Pons (tissue), 1 donor: Measurements from ENCODE around the gene ROBO3.

Experiments used
- DNase-seq: peaks from one replicate; pipeline ENCODE4 v3.0.0-alpha.2; 2016; ENCODE audit warnings: low spot score

ROBO3 gene

GRCh38 chr11:124920870-124921609 lies 55.8 kb downstream of the ROBO3 start:
- no peak for DNase-seq

- no peak for DNase-seq
Observed at GRCh38 chr11:124922831-124923230, 57.6 kb downstream of the ROBO3 start.

DNA sequence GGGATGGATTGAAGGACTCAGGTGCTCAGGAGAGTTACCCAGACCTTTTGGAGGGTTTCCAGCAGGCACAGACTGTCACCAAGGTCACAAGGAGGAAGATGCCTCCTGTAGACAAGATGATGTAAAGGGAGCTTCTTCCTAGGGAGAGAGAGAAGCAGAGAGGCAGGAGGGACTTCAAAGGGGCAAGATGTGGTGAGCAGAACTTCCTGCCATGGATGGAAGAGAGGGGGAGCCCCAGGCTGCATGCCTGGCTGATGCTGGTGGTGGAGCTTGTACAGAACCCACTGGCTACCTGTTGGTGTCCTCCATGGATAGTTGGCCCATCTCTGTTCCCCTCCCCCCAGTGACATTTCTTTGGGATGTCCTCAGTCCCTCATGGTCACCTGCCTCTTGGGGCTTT lies 58.1 kb downstream of the ROBO3 start:
- no peak for DNase-seq

DNA sequence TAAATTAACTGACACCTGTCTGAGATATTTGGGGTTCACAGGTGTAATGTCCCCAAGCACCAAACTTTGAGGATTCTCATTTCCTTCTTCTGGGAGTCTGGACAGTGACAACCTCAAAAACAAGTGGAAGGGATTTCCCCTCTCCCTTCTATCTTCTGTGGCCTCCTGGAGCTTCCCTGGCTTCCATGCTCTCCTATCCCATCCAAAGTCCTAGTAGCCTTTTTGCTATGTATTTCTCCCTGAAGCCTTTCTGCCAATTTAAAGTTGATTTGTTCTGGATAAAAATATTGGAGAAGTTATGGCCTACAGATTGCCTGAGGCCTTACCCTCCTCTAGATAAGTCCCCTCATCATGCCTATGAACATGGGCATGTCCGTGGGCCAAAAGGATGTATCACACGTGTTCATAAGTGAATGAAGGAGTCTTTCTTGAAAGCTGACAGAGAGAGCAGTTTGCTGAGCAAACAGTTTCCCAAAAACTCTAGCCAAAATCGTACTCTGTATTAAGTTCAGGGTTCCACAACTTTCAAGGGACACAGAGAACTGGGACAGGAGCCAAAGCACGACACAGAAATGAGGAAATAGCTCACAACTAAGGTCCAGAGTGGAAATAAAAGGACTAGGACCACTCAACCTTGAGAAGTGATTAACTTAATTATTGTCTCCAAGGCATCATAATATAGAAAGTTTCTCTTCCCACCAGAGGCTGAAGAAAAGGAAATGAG lies 63.9 kb downstream of the ROBO3 start:
- DNase-seq = no peak

- no peak for DNase-seq
Observed at GRCh38 chr11:124930799-124931198, 65.6 kb downstream of the ROBO3 start.
